Thyroid gland (tissue), 4 donors: ENCODE data around the gene ACTL8.

Experiments used
- CTCF ChIP-seq, 6 experiments: fragments of 200-600 bp in 3 of 6; fragments of 450-650 bp in 3 of 6; sonication (generic) in 3 of 6; IDR thresholded peaks; one replicate each; pipeline ENCODE4 v1.5.1; 2016 to 2019; ENCODE audit warnings: antibody characterized with exemption in 6 of 6, mild to moderate bottlenecking in 2 of 6, inconsistent platforms in 1 of 6, moderate library complexity in 1 of 6
- POLR2A ChIP-seq, 2 donors: fragments of 450-650 bp; IDR thresholded peaks; one replicate each; pipeline ENCODE4 v1.6.1; 2017; ENCODE audit warnings: antibody characterized with exemption in 2 of 2, mild to moderate bottlenecking in 2 of 2, moderate library complexity in 1 of 2

GRCh38 chr1:17713993-17714392, 41.1 kb upstream of the ACTL8 start:
- TF ChIP-seq CTCF (IDR thresholded peaks at IDR 0.05), result no peak
- TF ChIP-seq POLR2A (IDR thresholded peaks at IDR 0.05), result no peak
